Activated naive CD4-positive, alpha-beta T cell treated with anti-CD3 and anti-CD28 coated beads, Interleukin-2, amount 10 ng/mL, durations not matched to agents 7 days and 5 days (primary cell): Measurements from ENCODE around the gene TNIK.

Experiments
- CTCF ChIA-PET: fragments of 350-600 bp; sonication (Branson Sonifier 250); formaldehyde crosslinking; loops from one replicate; lab custom pipeline; 2021; ENCODE audit warnings: antibody characterized with exemption; lab: Charles Lee
- DNase-seq: peaks from one replicate; pipeline ENCODE4 v3.0.0-alpha.2; 2020
- H3K27ac Mint-ChIP-seq: one replicate; pipeline ENCODE4 v1.8.0; 2021; ENCODE audit warnings: mild to moderate bottlenecking, moderate library complexity, mixed read lengths
- H3K27me3 Mint-ChIP-seq: one replicate; pipeline ENCODE4 v1.8.0; 2021; ENCODE audit warnings: mild to moderate bottlenecking, mixed read lengths
- H3K36me3 Mint-ChIP-seq: one replicate; pipeline ENCODE4 v1.8.0; 2021; ENCODE audit warnings: mixed read lengths
- H3K4me1 Mint-ChIP-seq: one replicate; pipeline ENCODE4 v1.8.0; 2021; ENCODE audit warnings: mixed read lengths
- H3K4me3 Mint-ChIP-seq: one replicate; pipeline ENCODE4 v1.8.0; 2021; ENCODE audit warnings: mild to moderate bottlenecking, moderate library complexity, mixed read lengths
- H3K9me3 Mint-ChIP-seq: one replicate; pipeline ENCODE4 v1.8.0; 2021; ENCODE audit warnings: mixed read lengths

Gene TNIK

GRCh38 chr3:171346019-171346418, 114.2 kb downstream of the TNIK start:
- no peak for DNase-seq
- Mint-ChIP-seq H3K9me3 (peaks cover 14% of the 10 kb centered on the region), H3K4me3 (no peak overlapping the region), H3K4me1 (peaks cover 5% of the 10 kb centered on the region), H3K27me3 (no peaks in the 10 kb centered on the region), H3K36me3 (peaks cover 47% of the 10 kb centered on the region), H3K27ac (no peak overlapping the region)
- CTCF ChIA-PET = no interaction called here

- no peak for DNase-seq
- Mint-ChIP-seq H3K27me3 (no peaks in the 10 kb centered on the region), H3K4me3 (no peak overlapping the region), H3K9me3 (peaks cover 14% of the 10 kb centered on the region), H3K4me1 (peaks cover 5% of the 10 kb centered on the region), H3K36me3 (peaks cover 50% of the 10 kb centered on the region), H3K27ac (no peak overlapping the region)
- CTCF ChIA-PET = no interaction called here
Observed at GRCh38 chr3:171345107-171345843, 114.9 kb downstream of the TNIK start.

GRCh38 chr3:171343693-171344092, 116.5 kb downstream of the TNIK start:
- Mint-ChIP-seq H3K9me3 (peaks cover 14% of the 10 kb centered on the region), H3K27me3 (no peaks in the 10 kb centered on the region), H3K27ac (no peak overlapping the region), H3K36me3 (peaks cover 57% of the 10 kb centered on the region), H3K4me1 (peaks cover 5% of the 10 kb centered on the region), H3K4me3 (no peak overlapping the region)
- DNase-seq = no peak
- CTCF ChIA-PET = no interaction called here

- peaks cover 3% of the 10 kb centered on the region for H3K4me1 Mint-ChIP-seq
- H3K27ac Mint-ChIP-seq = no peak overlapping the region
- peaks cover 14% of the 10 kb centered on the region for H3K9me3 Mint-ChIP-seq
- DNase-seq = no peak
- H3K4me3 Mint-ChIP-seq = no peak overlapping the region
- H3K36me3 Mint-ChIP-seq = peaks cover 57% of the 10 kb centered on the region
- CTCF ChIA-PET = interaction anchor here (0.6 kb wide), 1 partner anchor 14 kb away, joined by 3 read pairs; no protein-coding TSS in a partner anchor
- no peaks in the 10 kb centered on the region for H3K27me3 Mint-ChIP-seq
Observed at GRCh38 chr3:171342783-171343420, 117.3 kb downstream of the TNIK start.

GRCh38 chr3:171342200-171342599, 118.0 kb downstream of the TNIK start:
- H3K27ac Mint-ChIP-seq = no peak overlapping the region
- no peak overlapping the region for H3K4me3 Mint-ChIP-seq
- H3K27me3 Mint-ChIP-seq = no peaks in the 10 kb centered on the region
- H3K36me3 Mint-ChIP-seq = peaks cover 55% of the 10 kb centered on the region
- DNase-seq = no peak
- CTCF ChIA-PET = no interaction called here
- H3K9me3 Mint-ChIP-seq = peaks cover 14% of the 10 kb centered on the region
- H3K4me1 Mint-ChIP-seq = no peaks in the 10 kb centered on the region

GRCh38 chr3:171340434-171340833, 119.8 kb downstream of the TNIK start:
- DNase-seq = no peak
- CTCF ChIA-PET = no interaction called here
- H3K9me3 Mint-ChIP-seq = peaks cover 11% of the 10 kb centered on the region
- no peaks in the 10 kb centered on the region for H3K4me1 Mint-ChIP-seq
- H3K4me3 Mint-ChIP-seq = no peak overlapping the region
- H3K36me3 Mint-ChIP-seq = peaks cover 50% of the 10 kb centered on the region
- no peaks in the 10 kb centered on the region for H3K27me3 Mint-ChIP-seq
- H3K27ac Mint-ChIP-seq = no peak overlapping the region

GRCh38 chr3:171339598-171339997, 120.6 kb downstream of the TNIK start:
- H3K9me3 Mint-ChIP-seq = peaks cover 11% of the 10 kb centered on the region
- no peak overlapping the region for H3K4me3 Mint-ChIP-seq
- CTCF ChIA-PET = no interaction called here
- H3K36me3 Mint-ChIP-seq = peaks cover 43% of the 10 kb centered on the region
- H3K27ac Mint-ChIP-seq = no peak overlapping the region
- H3K27me3 Mint-ChIP-seq = no peaks in the 10 kb centered on the region
- no peaks in the 10 kb centered on the region for H3K4me1 Mint-ChIP-seq
- DNase-seq = no peak

GRCh38 chr3:171336406-171336805, 123.8 kb downstream of the TNIK start:
- H3K36me3 Mint-ChIP-seq = peaks cover 24% of the 10 kb centered on the region
- CTCF ChIA-PET = interaction anchor here (0.6 kb wide), 1 partner anchor 243 kb away, joined by 3 read pairs; no protein-coding TSS in a partner anchor
- H3K27me3 Mint-ChIP-seq = no peaks in the 10 kb centered on the region
- H3K4me3 Mint-ChIP-seq = no peak overlapping the region
- no peak for DNase-seq
- no peaks in the 10 kb centered on the region for H3K9me3 Mint-ChIP-seq
- no peaks in the 10 kb centered on the region for H3K4me1 Mint-ChIP-seq
- no peak overlapping the region for H3K27ac Mint-ChIP-seq

GRCh38 chr3:171335559-171335958, 124.6 kb downstream of the TNIK start:
- Mint-ChIP-seq H3K4me1 (peaks cover 3% of the 10 kb centered on the region), H3K9me3 (no peaks in the 10 kb centered on the region), H3K27ac (no peak overlapping the region), H3K4me3 (no peak overlapping the region), H3K36me3 (peaks cover 23% of the 10 kb centered on the region), H3K27me3 (no peaks in the 10 kb centered on the region)
- no peak for DNase-seq
- CTCF ChIA-PET = interaction anchor here (0.6 kb wide), 1 partner anchor 110 kb away, joined by 4 read pairs; no protein-coding TSS in a partner anchor

GRCh38 chr3:171334465-171334811, 125.8 kb downstream of the TNIK start:
- no peak for DNase-seq
- CTCF ChIA-PET = no interaction called here

GRCh38 chr3:171333784-171334464, 126.3 kb downstream of the TNIK start:
- CTCF ChIA-PET = no interaction called here
- no peak overlapping the region for H3K4me3 Mint-ChIP-seq
- H3K27me3 Mint-ChIP-seq = no peaks in the 10 kb centered on the region
- no peak overlapping the region for H3K27ac Mint-ChIP-seq
- H3K4me1 Mint-ChIP-seq = peaks cover 14% of the 10 kb centered on the region
- H3K36me3 Mint-ChIP-seq = peaks cover 17% of the 10 kb centered on the region
- H3K9me3 Mint-ChIP-seq = no peaks in the 10 kb centered on the region
- no peak for DNase-seq

More at GRCh38 chr3:171334465-171334811, 125.8 kb downstream of the TNIK start:
- Mint-ChIP-seq H3K27me3 (no peaks in the 10 kb centered on the region), H3K4me3 (no peak overlapping the region), H3K36me3 (peaks cover 21% of the 10 kb centered on the region), H3K9me3 (no peaks in the 10 kb centered on the region), H3K27ac (no peak overlapping the region), H3K4me1 (peaks cover 11% of the 10 kb centered on the region)

- Mint-ChIP-seq H3K4me1 (peaks cover 34% of the 10 kb centered on the region), H3K27ac (no peak overlapping the region)
Observed at GRCh38 chr3:171330938-171331337, 129.3 kb downstream of the TNIK start.

GRCh38 chr3:171329746-171330145, 130.5 kb downstream of the TNIK start:
- peaks cover 34% of the 10 kb centered on the region for H3K4me1 Mint-ChIP-seq
- no peaks in the 10 kb centered on the region for H3K9me3 Mint-ChIP-seq
- H3K27me3 Mint-ChIP-seq = no peaks in the 10 kb centered on the region
- H3K4me3 Mint-ChIP-seq = no peak overlapping the region
- no peak for DNase-seq
- CTCF ChIA-PET = interaction anchor here (0.8 to 1.3 kb wide), 3 partner anchors 9 to 108 kb away, joined by 3 read pairs; no protein-coding TSS in a partner anchor
- no peak overlapping the region for H3K27ac Mint-ChIP-seq
- H3K36me3 Mint-ChIP-seq = peaks cover 9% of the 10 kb centered on the region

More at GRCh38 chr3:171330938-171331337, 129.3 kb downstream of the TNIK start:
- no peak overlapping the region for H3K4me3 Mint-ChIP-seq
- CTCF ChIA-PET = no interaction called here
- H3K9me3 Mint-ChIP-seq = no peaks in the 10 kb centered on the region
- H3K36me3 Mint-ChIP-seq = peaks cover 11% of the 10 kb centered on the region
- DNase-seq = no peak
- no peaks in the 10 kb centered on the region for H3K27me3 Mint-ChIP-seq

- Mint-ChIP-seq H3K4me3 (no peak overlapping the region), H3K36me3 (peaks cover 17% of the 10 kb centered on the region), H3K27me3 (no peaks in the 10 kb centered on the region), H3K27ac (peak overlapping the region; percentile 12), H3K4me1 (peaks cover 39% of the 10 kb centered on the region), H3K9me3 (no peaks in the 10 kb centered on the region)
- CTCF ChIA-PET = interaction anchor here (0.6 to 1.3 kb wide), 6 partner anchors 14 to 259 kb away, joined by 3 read pairs; no protein-coding TSS in a partner anchor
- peak; percentile 74 for DNase-seq
Observed at GRCh38 chr3:171328419-171329082, 131.7 kb downstream of the TNIK start.
